ENCODE measurements around the gene LDB1. TPM values are rescaled to one million over a fixed set of nuclear protein-coding genes. Genes with fewer than 3 reads are reported as not detected.

The LDB1 gene
- total RNA-seq, 1 donor from 2014 or later = 46.4 TPM

GRCh38 chr10:102064868-102065560 lies 55.2 kb downstream of the LDB1 start, which contains the start of gene HPS6:
Gene HPS6, plus strand, starts transcription at chr10:102065349. Its CDS starts 126 bp downstream, at chr10:102065475.
- Histone ChIP-seq H3K79me2 (ENCODE audit: low read depth) (peaks cover 13% of the 10 kb centered on the region), H3K4me3 (peak within 1 kb of the TSS; percentile 77), H3K27ac (no peak within 1 kb of the TSS), H3K4me1 (peaks cover 8% of the 10 kb centered on the region), H3K9ac (peak within 1 kb of the TSS; percentile 40), H2AFZ (replicated peaks) (peak within 1 kb of the TSS; percentile 75), H3K36me3 (no peaks in the 10 kb centered on the region), H3F3A (ENCODE audit: low read depth) (peaks cover 17% of the 10 kb centered on the region), H3K9me3 (ENCODE audit: low read depth) (no peaks in the 10 kb centered on the region), H4K20me1 (ENCODE audit: low read depth) (peaks cover 19% of the 10 kb centered on the region), H3K27me3 (peaks cover 14% of the 10 kb centered on the region), H3K4me2 (peak within 1 kb of the TSS; percentile 97)
- H3K27ac Mint-ChIP-seq = no peak within 1 kb of the TSS
- H3K9me3 Mint-ChIP-seq = no peaks in the 10 kb centered on the region
- DNase-seq (ENCODE audit: low spot score) = peak; percentile 85
- peaks cover 16% of the 10 kb centered on the region for H3K27me3 Mint-ChIP-seq (ENCODE audit: insufficient read depth, low read depth)
- peaks cover 6% of the 10 kb centered on the region for H3K4me1 Mint-ChIP-seq
- peaks cover 2% of the 10 kb centered on the region for H3K36me3 Mint-ChIP-seq
- TF ChIP-seq CTCF (IDR thresholded peaks at IDR 0.05) (no peak), EZH2phosphoT487 (IDR thresholded peaks at IDR 0.05) (no peak), EZH2 (IDR thresholded peaks at IDR 0.05) (peak; percentile 53)
- H3K4me3 Mint-ChIP-seq = peak within 1 kb of the TSS; percentile 90

- Histone ChIP-seq H3K9ac (no peak overlapping the region), H3K79me2 (ENCODE audit: low read depth) (peaks cover 13% of the 10 kb centered on the region), H3K4me2 (peak overlapping the region; percentile 97), H2AFZ (replicated peaks) (peak overlapping the region; percentile 75), H3K4me3 (peak overlapping the region; percentile 77), H3K27ac (no peak overlapping the region), H3K27me3 (peaks cover 14% of the 10 kb centered on the region), H3K36me3 (no peaks in the 10 kb centered on the region), H4K20me1 (ENCODE audit: low read depth) (peaks cover 19% of the 10 kb centered on the region), H3K9me3 (ENCODE audit: low read depth) (no peaks in the 10 kb centered on the region), H3K4me1 (peaks cover 8% of the 10 kb centered on the region), H3F3A (ENCODE audit: low read depth) (peaks cover 17% of the 10 kb centered on the region)
- Mint-ChIP-seq H3K4me1 (peaks cover 6% of the 10 kb centered on the region), H3K9me3 (no peaks in the 10 kb centered on the region), H3K27me3 (ENCODE audit: insufficient read depth, low read depth) (peaks cover 16% of the 10 kb centered on the region), H3K4me3 (peak overlapping the region; percentile 85), H3K27ac (no peak overlapping the region), H3K36me3 (peaks cover 2% of the 10 kb centered on the region)
- TF ChIP-seq CTCF (IDR thresholded peaks at IDR 0.05) (no peak), EZH2 (IDR thresholded peaks at IDR 0.05) (no peak), EZH2phosphoT487 (IDR thresholded peaks at IDR 0.05) (no peak)
- DNase-seq (ENCODE audit: low spot score) = no peak
Measured at GRCh38 chr10:102064503-102064867, 55.7 kb downstream of the LDB1 start.

- Histone ChIP-seq H3K27me3 (peaks cover 14% of the 10 kb centered on the region), H3K4me3 (no peak overlapping the region), H3K27ac (no peak overlapping the region), H3F3A (ENCODE audit: low read depth) (peaks cover 20% of the 10 kb centered on the region), H3K9ac (no peak overlapping the region), H3K4me2 (no peak overlapping the region), H3K4me1 (no peaks in the 10 kb centered on the region), H3K36me3 (no peaks in the 10 kb centered on the region), H2AFZ (replicated peaks) (no peak overlapping the region), H4K20me1 (ENCODE audit: low read depth) (peaks cover 5% of the 10 kb centered on the region), H3K79me2 (ENCODE audit: low read depth) (peaks cover 6% of the 10 kb centered on the region), H3K9me3 (ENCODE audit: low read depth) (no peaks in the 10 kb centered on the region)
- Mint-ChIP-seq H3K4me3 (no peak overlapping the region), H3K4me1 (peaks cover 7% of the 10 kb centered on the region), H3K9me3 (no peaks in the 10 kb centered on the region), H3K36me3 (no peaks in the 10 kb centered on the region), H3K27ac (no peak overlapping the region), H3K27me3 (ENCODE audit: insufficient read depth, low read depth) (peaks cover 16% of the 10 kb centered on the region)
- no peak for TF ChIP-seq CTCF (IDR thresholded peaks at IDR 0.05)
- TF ChIP-seq EZH2phosphoT487 (IDR thresholded peaks at IDR 0.05) = no peak
- no peak for TF ChIP-seq EZH2 (IDR thresholded peaks at IDR 0.05)
- DNase-seq (ENCODE audit: low spot score) = no peak
Measured at GRCh38 chr10:102059987-102060386, 60.2 kb downstream of the LDB1 start.

Small RNA genes lying within 50 kb of the gene (small RNA-seq; reads per million reads assigned to genes)
- not detected for gene AL500527.1
- gene AL500527.2 = not detected

Other genes with a start within 250 kb of the LDB1 start
- gene ARMH3, start 64.2 kb downstream of the LDB1 start, total RNA-seq (ENCODE audit: low replicate concordance) = 11.8 and 14.5 TPM in 2 replicates
- 7.2 and 22.8 TPM in 2 replicates for gene HPS6, start 55.0 kb downstream of the LDB1 start, total RNA-seq (ENCODE audit: low replicate concordance)
- gene PPRC1, start 12.7 kb upstream of the LDB1 start, total RNA-seq (ENCODE audit: low replicate concordance) = 11.7 and 15.4 TPM in 2 replicates
- 74.7 and 80.6 TPM in 2 replicates for gene NOLC1, start 32.0 kb upstream of the LDB1 start, total RNA-seq (ENCODE audit: low replicate concordance)
- gene ELOVL3, start 105.9 kb upstream of the LDB1 start, total RNA-seq (ENCODE audit: low replicate concordance) = 0.40 TPM in 1 of 2 replicates, not detected in the other
- gene PITX3, start 121.1 kb upstream of the LDB1 start, total RNA-seq (ENCODE audit: low replicate concordance) = 0.46 TPM in 1 of 2 replicates, not detected in the other
- gene GBF1, start 125.2 kb upstream of the LDB1 start, total RNA-seq (ENCODE audit: low replicate concordance) = 23.5 and 37.9 TPM in 2 replicates